ENCODE data around the gene SUN5. TPM values are rescaled to one million over a fixed set of nuclear protein-coding genes. Genes with fewer than 3 reads are reported as not detected.

Gene SUN5
- total and polyA plus RNA-seq, 2 of the 8 experiments (the other 6 are each of a cell fraction or from before 2014, with no cell fraction given): not detected

DNA sequence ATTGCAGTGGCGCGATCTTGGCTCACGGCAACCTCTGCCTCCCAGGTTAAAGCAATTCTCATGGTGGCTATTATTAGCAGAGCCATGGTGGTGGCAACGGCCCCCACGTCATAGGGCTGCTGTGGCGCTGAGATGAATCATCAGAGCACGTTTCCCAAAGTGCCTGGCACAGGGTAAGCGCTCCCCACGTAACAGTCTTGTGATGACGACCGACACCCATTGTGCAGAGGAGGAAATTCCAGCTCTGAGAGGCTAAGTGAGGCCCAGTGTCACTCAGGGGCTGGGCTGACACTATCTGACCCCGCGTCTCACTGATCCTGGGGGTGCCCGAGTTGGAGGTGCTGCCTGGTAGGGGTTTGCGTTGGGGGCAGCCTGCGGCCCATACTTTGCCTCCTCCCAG lies 16.2 kb downstream of the SUN5 start:
- CTCF ChIA-PET (ENCODE audit: partially characterized antibody): interaction anchor here (0.6 to 5.1 kb wide), 4 partner anchors 16 to 108 kb away, joined by 4 to 23 read pairs (median 11); partner anchors contain the start of gene SUN5

More for the DNA sequence above, 16.2 kb downstream of the SUN5 start:
- Histone ChIP-seq H3K79me1 (ENCODE audit: low read depth, low read length) (no peaks in the 10 kb centered on the region), H2AK5ac (ENCODE audit: low read depth, low read length) (no peak overlapping the region), H3K9me3 (ENCODE audit: insufficient read depth in 2 of 2, low read depth in 1 of 2, low read length in 1 of 2) (no peaks in the 10 kb centered on the region), H2BK5ac (ENCODE audit: low read depth, low read length) (no peak overlapping the region), H3K4ac (replicated peaks; ENCODE audit: insufficient read length, low read depth, low read length) (no peak overlapping the region), H3K27me3 (replicated peaks in 1 of 4; ENCODE audit: control insufficient read depth in 3 of 4, extremely low read depth in 1 of 4, insufficient read depth in 3 of 4, low read length in 3 of 4) (no peaks in the 10 kb centered on the region), H2AFZ (ENCODE audit: low read length) (no peak overlapping the region), H3K14ac (ENCODE audit: insufficient read length) (no peak overlapping the region), H3K4me1 (replicated peaks in 1 of 4; ENCODE audit: control insufficient read depth in 3 of 4, insufficient read depth in 4 of 4, low read length in 3 of 4) (no peaks in the 10 kb centered on the region; a peak in 1 of 7 replicates), H2BK120ac (replicated peaks; ENCODE audit: low read depth, low read length) (no peak overlapping the region), H3K18ac (ENCODE audit: extremely low read depth, low read length) (no peak overlapping the region), H3K23ac (ENCODE audit: insufficient read length) (no peak overlapping the region), H4K5ac (ENCODE audit: insufficient read length, low read depth, low read length) (no peak overlapping the region), H3K27ac (ENCODE audit: low read depth, low read length) (no peak overlapping the region), H4K20me1 (replicated peaks in 1 of 2; ENCODE audit: control insufficient read depth in 1 of 2, insufficient read depth in 2 of 2, low read length in 2 of 2) (no peaks in the 10 kb centered on the region), H3K9ac (replicated peaks in 1 of 4; ENCODE audit: extremely low read depth in 1 of 4, low read depth in 3 of 4, low read length in 3 of 4) (no peak overlapping the region), H2BK15ac (ENCODE audit: low read length) (no peak overlapping the region), H3K56ac (replicated peaks; ENCODE audit: insufficient read length, low read depth, low read length) (no peak overlapping the region), H3K79me2 (ENCODE audit: control insufficient read depth in 1 of 2, insufficient read depth in 2 of 2, low read length in 2 of 2) (no peaks in the 10 kb centered on the region), H3K36me3 (ENCODE audit: control insufficient read depth in 2 of 4, insufficient read depth in 4 of 4, low read length in 3 of 4) (no peaks in the 10 kb centered on the region), H3K4me2 (ENCODE audit: insufficient read depth in 1 of 2, low read depth in 2 of 2, low read length in 2 of 2) (no peak overlapping the region), H4K91ac (replicated peaks; ENCODE audit: insufficient read length, low read length) (no peak overlapping the region), H3K23me2 (ENCODE audit: low read depth, low read length) (no peaks in the 10 kb centered on the region), H2BK20ac (ENCODE audit: low read length) (no peak overlapping the region), H3K4me3 (ENCODE audit: extremely low read depth in 1 of 4, insufficient read depth in 2 of 4, low read depth in 3 of 4, low read length in 4 of 4) (no peak overlapping the region), H4K8ac (ENCODE audit: extremely low read depth, insufficient read depth, low read length) (no peak overlapping the region), H2BK12ac (ENCODE audit: low read depth, low read length) (no peak overlapping the region)
- 92% methylated on average over 16 of the region's 16 CpGs; no CpG with 5 or more reads in 1 of the 2 experiments for WGBS, 2 experiments (ENCODE audit: extremely low coverage in 1 of 2, insufficient coverage in 1 of 2, insufficient read length in 1 of 2, insufficient replicate concordance in 2 of 2, low coverage in 1 of 2, low lambda C conversion rate in 2 of 2, missing lambda C conversion rate in 1 of 2)
- DNase-seq (ENCODE audit: low read depth in 1 of 2, low spot score in 2 of 2) (no peak), FAIRE-seq (no peak)
- TF ChIP-seq EP300 (IDR thresholded peaks at IDR 0.05; ENCODE audit: borderline replicate concordance in 1 of 2, low read depth in 2 of 2, low read length in 2 of 2): no peak
- POLR2A ChIA-PET (ENCODE audit: partially characterized antibody): no interaction called here
